Tongue (tissue), 2 donors: ENCODE data around the gene LRRC71. TPM values are rescaled to one million over a fixed set of nuclear protein-coding genes. Genes with fewer than 3 reads are reported as not detected.
A peak's percentile ranks its signal among the peaks of the same experiment; 100 is the strongest.

Experiments
- DNase-seq: peaks from one replicate; pipeline ENCODE4 v3.0.0-alpha.2; 2015
- total RNA-seq: library from RNA; depleted of rRNA; stranded (reverse); fragments of >200 nt; gene quantifications from one replicate; pipeline ENCODE4 v1.2.3, GENCODE V29; 2014

Gene LRRC71
- total RNA-seq, 1 donor from 2014 or later = not detected

DNA sequence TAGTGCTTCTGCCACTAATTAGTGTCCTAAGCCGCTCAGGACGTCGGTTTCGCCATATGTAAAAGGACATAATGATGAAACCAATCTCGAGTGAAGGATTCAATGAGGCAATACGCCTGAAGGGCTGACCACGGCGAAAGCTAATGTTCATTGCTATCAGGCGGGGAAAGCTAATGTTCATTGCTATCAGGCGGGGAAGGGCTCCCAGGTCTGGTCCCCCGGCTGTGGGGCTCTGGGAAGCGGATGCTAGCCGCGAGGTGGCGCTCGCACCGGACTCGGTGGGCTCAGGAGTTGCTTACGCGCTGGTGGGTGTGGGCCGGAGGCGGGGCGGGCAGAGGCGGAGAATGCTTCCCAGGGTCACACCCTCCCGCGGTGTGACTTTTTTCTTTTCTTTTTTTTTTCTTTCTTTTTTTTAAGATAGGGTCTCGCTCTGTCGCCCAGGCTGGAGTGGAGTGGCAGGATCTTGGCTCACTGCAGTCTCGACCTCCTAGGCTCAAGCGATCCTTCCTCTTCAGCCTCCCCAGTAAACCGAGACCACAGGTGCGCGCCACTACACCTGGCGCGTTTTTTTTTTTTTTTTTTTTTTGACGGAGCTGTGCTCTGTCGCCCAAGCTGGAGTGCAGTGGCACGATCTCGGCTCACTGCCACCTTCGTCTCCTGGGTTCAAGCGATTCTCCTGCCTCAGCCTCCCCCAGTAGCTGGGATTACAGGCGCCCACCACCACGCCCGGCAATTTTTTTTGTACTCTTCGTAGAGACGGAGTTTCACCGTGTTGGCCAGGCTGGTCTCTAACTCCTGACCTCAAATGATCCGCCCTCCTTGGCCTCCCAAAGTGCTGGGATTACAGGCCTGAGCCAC lies 28.0 kb upstream of the LRRC71 start:
- peak; percentile 96 for DNase-seq

GRCh38 chr1:156893048-156893953 lies 27.1 kb upstream of the LRRC71 start, which contains the start of gene PEAR1:
Gene PEAR1 (plus strand): TSS chr1:156893718. CDS start chr1:156903927, 10,209 bp downstream.
- DNase-seq = peak; percentile 77

- DNase-seq = no peak
Observed at GRCh38 chr1:156894001-156894400, 26.4 kb upstream of the LRRC71 start.

GRCh38 chr1:156894711-156895454 lies 25.5 kb upstream of the LRRC71 start:
- no peak for DNase-seq

DNA sequence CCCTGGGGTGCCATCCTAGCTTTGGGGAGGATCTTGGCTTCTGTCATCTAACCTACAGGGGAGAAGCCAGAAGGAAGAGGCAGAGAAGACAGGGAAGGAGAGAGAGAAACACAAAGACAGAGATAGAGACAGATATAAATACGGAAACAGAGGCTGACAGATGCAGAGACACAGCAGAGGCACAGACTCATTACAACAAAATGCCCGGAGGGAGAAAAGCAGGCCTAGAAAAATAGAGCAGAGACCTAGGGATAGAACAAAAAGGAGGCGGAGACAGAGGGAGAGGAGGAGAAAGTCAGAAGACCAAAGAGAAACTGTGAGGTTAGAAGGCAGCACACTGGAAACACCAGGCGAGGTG lies 25.0 kb upstream of the LRRC71 start:
- no peak for DNase-seq

GRCh38 chr1:156895927-156896326 lies 24.5 kb upstream of the LRRC71 start:
- DNase-seq = no peak

- DNase-seq = no peak
Observed at GRCh38 chr1:156896490-156897033, 23.9 kb upstream of the LRRC71 start.

DNA sequence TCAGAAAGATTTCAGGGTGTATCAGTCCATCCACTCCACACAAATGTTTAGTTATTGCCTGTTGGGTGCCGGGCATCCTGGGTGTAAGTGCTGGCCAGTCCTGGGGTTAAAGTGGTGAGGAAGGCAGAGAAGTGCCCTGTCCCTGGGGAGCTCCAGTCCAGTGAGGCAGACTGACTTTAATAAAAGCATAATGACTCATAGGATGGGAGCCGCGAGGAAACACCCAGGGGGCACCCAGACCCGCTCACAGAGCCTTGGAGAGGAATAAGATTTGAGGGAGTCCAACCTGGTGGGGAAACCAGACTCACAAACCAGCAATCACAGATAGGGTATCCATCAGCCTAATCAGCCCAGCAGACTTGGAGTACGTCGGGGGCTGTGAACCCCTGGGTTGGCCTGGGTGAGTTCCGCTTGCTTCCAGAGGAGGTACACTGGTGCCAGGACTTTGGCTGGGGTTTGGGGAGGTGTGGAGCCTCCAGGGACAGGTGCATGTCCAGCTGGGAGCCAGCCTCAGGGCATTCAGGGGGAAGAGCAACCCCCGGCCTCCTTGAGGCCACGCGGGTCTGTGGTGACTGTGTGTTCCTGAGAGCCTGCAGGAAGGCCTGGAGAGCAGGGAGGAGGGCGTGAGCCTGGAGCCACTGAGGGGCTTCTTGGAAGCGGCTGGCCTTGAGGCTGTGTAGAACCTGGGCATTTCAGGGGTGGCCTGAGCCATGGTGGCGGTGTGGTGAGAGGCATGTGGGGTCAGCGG lies 23.2 kb upstream of the LRRC71 start:
- no peak for DNase-seq

DNA sequence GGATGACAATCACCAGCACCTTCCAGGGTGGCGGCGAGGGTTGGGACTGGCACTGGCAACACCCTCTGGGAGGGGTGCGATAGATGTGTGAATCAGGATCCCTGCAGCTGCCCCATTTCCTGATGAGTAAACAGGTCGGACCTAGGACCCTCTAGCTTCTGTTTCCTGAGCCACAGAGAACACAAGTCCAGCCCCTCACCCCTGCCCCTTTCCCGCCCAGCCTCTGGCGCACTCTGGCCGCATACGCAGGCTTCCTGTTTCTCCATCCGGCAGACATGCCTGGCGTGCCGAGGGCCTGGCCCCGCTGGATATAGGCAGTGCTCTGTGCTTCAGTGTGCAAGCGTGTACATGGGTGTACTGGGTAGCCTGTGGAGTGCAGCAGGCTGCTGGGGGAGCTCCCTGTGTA lies 22.3 kb upstream of the LRRC71 start:
- DNase-seq = peak; percentile 71

DNA sequence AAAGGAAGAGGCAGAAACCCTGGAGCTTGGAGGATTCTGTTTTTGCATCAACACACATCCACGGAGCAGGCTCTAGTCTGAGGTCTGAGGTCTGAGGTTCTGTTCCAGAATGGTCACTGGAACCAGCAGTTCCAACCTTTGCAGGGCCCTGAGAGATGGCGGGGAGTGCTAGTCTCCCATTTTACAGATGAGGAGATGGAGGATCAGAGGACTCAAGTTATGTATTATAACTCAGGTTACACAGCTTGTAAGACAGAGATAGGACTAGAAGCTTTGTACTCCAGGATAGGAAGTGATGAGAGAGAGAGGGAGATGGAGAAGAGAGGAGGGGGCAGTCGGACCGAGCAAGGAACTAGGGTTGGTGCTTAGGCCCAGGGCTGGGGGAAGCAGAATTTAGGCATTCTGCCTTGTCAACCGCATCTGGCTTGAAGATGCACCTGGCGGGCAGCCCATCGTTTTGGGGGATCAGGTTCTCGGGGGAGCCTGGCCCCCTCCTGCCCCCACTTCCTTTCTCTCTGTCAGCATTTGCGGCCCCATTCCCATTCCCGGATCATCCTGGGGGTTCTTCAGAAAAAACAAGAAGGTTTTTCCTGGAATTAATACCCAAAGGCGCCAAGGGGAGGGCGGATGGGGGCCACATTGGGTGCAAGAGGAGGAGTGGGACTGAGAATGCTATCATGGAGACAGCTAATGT lies 21.3 kb upstream of the LRRC71 start:
- DNase-seq = no peak

GRCh38 chr1:156899956-156900718 lies 20.3 kb upstream of the LRRC71 start:
- peak; percentile 49 for DNase-seq

GRCh38 chr1:156900896-156901589 lies 19.4 kb upstream of the LRRC71 start:
- DNase-seq = no peak

- DNase-seq = no peak
Observed at GRCh38 chr1:156901590-156901900, 18.9 kb upstream of the LRRC71 start.

DNA sequence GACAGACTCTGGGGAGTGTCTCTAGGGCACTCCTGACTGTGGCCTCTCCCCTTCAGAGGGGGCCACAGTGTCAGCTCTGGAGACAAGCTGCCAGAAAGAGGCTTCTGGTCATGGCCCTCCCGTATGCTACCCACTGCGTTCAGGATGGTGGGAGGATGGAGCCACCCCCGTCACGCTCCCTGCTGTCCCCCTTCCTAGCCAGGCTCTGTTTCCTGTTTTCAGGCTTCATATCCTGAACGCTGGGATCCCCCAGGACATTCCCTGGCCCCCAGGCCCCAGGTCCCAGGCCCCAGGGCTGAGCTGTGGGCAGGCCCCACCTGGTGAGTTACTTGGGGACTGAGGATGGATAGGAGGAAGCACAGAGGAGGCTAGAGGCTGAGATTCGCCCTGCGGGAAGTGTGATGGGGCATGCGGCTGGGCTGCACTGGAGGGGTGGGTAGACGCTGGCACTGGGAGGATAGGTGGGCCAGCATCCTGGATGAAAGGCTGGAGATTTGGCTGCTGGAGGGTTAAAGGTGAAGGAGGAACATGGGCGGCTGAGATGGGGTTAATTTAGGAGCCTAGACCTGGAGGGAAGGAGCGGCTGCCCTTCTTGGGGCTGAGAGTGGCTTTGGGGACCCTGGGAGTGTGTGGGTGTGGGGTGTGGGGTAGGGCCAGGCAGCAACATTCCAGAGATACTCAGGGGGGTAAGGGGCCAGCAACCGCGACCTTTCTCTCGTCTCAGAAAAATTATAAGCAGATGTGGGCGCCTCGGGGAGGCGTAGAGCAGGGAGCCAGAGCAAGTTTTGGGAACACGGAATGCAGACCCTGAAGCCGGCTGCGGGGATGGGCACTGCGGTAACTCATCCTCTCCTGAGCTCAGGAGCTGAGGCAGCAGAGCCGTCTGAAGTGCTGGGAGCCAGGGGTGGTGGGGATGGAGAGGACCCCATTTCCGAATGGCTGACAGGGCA lies 18.2 kb upstream of the LRRC71 start:
- no peak for DNase-seq

- no peak for DNase-seq
Observed at GRCh38 chr1:156903328-156904091, 16.9 kb upstream of the LRRC71 start.

GRCh38 chr1:156904187-156904959 lies 16.1 kb upstream of the LRRC71 start:
- no peak for DNase-seq

DNA sequence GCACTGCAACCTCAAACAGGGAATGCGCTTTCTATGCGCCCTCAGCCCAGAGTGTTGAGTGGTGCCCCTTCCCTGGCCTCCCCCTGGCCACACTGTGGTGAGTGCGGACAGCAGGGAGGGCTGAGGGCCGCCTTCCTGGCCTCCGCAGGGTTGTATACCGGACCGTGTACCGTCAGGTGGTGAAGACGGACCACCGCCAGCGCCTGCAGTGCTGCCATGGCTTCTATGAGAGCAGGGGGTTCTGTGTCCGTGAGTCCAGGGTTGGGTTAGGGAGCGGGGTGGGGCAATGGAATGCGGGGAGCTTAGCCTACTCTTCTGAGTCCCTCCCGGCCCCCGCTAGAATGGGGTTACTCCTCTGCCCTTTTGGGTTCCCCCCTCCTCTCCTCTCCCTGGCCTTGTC lies 15.3 kb upstream of the LRRC71 start:
- DNase-seq = no peak
